GM19324 (cell line): ENCODE results near the gene IFITM5.
"Not testable (repeated sequence)": the region's sequence is repeated elsewhere in the genome, so short reads cannot be mapped to it uniquely, and the experiment has no call there.

Experiments used
- ATAC-seq: cut with Tn5 transposase; IDR thresholded peaks from one replicate; pipeline ENCODE4 v1.9.1; 2021; ENCODE audit warnings: mild to moderate bottlenecking, moderate library complexity; ENCODE audit not compliant: unreplicated experiment, low FRiP score

The IFITM5 gene

DNA sequence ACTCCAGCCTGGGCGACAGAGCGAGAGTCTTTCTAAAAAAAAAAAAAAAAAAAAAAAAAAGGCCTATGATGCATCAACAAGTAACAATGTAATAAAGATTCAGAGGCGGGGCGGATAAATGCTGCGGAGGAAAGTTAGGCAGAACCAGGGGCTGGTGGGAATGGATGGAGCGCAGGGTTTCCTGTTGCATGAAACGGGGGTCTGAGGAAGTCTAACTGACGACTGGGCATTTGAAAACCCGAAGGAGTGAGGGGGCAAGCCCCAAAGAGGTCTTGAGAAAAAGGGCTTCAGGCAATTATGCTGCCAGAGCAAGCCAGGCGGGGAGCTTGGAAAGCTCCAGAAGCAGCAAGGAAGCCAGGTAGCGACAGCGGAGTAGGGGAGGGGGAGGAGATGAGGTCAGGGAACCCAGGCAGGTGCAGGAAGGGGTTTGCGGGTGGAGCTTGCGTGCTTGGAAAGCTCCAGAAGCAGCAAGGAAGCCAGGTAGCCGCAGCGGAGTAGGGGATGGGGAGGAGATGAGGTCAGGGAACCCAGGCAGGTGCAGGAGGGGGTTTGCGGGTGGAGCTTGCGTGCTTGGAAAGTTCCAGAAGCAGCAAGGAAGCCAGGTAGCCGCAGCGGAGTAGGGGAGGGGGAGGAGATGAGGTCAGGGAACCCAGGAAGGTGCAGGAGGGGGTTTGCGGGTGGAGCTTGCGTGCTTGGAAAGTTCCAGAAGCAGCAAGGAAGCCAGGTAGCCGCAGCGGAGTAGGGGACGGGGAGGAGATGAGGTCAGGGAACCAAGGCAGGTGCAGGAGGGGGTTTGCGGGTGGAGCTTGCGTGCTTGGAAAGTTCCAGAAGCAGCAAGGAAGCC lies 12.1 kb downstream of the IFITM5 start:
- not testable (repeated sequence) for ATAC-seq

- no peak for ATAC-seq
Measured at GRCh38 chr11:285894-286220, 13.5 kb downstream of the IFITM5 start.

- ATAC-seq: no peak
Measured at GRCh38 chr11:285021-285893, 14.1 kb downstream of the IFITM5 start.

DNA sequence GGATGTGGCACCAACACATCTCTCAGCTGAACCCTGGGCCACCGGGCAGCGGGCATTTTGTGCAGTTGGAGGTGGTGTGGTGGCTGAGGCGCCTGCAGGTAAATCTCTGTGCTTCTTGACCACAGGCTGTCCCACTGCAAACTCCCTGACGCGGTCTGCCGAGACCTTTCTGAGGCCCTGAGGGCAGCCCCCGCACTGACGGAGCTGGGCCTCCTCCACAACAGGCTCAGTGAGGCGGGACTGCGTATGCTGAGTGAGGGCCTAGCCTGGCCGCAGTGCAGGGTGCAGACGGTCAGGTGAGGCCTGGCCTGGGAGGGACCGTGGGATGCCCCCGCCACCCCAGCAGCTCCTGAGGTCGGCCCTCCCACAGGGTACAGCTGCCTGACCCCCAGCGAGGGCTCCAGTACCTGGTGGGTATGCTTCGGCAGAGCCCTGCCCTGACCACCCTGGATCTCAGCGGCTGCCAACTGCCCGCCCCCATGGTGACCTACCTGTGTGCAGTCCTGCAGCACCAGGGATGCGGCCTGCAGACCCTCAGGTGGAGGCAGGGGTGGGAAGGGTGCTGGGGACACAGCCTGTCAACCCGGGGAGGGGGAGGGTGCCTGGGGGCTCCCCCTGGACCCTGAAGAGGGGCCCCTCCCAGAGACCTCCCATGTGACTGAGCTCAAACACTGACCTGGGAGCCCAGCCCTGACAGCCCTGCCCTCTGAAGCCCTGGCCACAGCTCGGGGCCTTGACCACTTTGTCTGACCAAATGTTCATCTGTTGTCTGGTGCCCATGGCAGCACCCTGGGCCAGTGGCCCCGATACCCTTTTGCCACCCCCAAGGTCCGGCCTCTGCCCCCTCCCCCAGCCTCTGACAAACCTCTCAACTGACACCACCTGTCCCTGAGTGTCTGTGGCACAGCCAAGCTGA lies 15.0 kb downstream of the IFITM5 start:
- no peak for ATAC-seq

DNA sequence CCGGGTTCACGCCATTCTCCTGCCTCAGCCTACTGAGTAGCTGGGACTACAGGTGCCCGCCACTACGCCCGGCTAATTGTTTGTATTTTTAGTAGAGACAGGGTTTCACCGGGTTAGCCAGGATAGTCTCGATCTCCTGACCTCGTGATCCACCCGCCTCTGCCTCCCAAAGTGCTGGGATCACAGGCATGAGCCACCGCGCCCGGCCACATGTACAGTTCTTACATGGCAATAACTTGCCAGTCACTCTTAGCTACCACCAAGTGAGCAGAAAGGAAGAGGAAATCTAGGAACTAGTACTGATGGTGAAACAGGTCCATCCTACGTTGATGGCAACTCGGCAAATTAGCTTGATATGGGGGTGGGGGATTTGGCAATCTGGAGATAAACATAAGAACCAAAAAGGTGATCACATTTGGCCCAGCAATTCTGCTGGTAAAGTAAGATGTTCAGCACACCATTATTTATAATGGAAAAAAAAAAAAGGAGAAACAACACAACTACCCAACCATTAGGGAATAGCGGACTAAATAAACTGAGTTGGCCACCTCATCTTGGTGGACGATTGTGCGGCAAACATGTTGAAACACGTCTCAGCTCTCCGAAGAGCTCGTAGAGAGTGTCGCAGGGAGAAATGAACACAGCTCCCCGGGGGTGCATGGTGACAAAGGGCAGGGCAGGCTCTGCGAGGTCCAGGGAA lies 15.8 kb downstream of the IFITM5 start:
- ATAC-seq: no peak

- no peak for ATAC-seq
Measured at GRCh38 chr11:282630-283360, 16.5 kb downstream of the IFITM5 start.

DNA sequence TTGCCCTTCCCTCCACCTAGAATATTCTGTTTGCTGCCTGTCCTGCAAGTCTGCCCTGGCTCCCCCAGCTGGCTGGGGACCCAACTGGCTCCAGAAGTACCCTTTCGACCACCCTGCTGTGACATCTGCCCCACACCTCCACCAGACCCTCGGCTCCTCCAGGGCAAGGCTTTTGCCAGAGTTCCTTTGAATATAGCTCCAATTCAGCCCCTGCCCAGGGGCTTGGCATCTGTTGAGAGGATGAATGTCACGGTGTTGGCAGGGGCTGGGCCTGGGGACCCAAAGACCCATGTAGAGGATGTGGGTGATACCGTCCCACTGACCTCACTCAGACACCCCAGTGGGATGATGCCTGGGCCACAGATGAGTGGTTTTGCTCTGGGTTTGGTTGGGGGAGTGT lies 17.2 kb downstream of the IFITM5 start:
- ATAC-seq: no peak

DNA sequence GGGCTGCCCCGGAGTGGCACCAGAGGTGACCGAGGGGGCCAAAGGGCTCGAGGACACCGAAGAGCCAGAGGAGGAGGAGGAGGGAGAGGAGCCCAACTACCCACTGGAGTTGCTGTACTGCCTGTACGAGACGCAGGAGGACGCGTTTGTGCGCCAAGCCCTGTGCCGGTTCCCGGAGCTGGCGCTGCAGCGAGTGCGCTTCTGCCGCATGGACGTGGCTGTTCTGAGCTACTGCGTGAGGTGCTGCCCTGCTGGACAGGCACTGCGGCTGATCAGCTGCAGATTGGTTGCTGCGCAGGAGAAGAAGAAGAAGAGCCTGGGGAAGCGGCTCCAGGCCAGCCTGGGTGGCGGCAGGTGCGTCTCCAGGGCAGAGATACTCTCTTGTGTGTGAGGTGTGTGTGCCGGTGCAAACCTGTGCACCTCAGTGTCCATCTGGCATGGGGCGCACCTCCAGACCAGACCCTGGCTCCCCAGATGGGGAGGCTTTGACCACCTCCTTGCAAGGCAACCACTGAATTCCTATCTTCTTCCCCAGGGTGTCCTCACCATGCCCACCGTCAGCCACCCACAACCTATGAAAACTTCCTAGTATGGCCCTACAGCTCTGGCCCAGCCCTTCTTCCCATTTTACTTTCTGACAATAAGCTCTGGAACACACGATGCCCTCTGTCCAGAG lies 17.7 kb downstream of the IFITM5 start:
- no peak for ATAC-seq

DNA sequence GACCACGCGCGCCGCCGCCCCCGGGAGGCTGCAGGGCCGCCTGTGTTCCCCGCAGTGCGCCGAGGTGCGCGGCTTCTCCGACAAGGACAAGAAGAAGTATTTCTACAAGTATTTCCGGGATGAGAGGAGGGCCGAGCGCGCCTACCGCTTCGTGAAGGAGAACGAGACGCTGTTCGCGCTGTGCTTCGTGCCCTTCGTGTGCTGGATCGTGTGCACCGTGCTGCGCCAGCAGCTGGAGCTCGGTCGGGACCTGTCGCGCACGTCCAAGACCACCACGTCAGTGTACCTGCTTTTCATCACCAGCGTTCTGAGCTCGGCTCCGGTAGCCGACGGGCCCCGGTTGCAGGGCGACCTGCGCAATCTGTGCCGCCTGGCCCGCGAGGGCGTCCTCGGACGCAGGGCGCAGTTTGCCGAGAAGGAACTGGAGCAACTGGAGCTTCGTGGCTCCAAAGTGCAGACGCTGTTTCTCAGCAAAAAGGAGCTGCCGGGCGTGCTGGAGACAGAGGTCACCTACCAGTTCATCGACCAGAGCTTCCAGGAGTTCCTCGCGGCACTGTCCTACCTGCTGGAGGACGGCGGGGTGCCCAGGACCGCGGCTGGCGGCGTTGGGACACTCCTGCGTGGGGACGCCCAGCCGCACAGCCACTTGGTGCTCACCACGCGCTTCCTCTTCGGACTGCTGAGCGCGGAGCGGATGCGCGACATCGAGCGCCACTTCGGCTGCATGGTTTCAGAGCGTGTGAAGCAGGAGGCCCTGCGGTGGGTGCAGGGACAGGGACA lies 18.4 kb downstream of the IFITM5 start:
- no peak for ATAC-seq

DNA sequence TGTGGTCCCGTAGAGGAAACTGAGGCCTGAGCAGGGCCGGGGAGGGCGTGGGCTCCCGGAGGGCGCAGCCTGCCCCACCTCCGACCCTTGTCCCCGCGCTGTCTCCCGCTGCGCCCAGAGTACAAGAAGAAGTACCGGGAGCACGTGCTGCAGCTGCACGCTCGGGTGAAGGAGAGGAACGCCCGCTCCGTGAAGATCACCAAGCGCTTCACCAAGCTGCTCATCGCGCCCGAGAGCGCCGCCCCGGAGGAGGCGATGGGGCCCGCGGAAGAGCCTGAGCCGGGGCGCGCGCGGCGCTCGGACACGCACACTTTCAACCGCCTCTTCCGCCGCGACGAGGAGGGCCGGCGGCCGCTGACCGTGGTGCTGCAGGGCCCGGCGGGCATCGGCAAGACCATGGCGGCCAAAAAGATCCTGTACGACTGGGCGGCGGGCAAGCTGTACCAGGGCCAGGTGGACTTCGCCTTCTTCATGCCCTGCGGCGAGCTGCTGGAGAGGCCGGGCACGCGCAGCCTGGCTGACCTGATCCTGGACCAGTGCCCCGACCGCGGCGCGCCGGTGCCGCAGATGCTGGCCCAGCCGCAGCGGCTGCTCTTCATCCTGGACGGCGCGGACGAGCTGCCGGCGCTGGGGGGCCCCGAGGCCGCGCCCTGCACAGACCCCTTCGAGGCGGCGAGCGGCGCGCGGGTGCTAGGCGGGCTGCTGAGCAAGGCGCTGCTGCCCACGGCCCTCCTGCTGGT lies 19.2 kb downstream of the IFITM5 start:
- no peak for ATAC-seq

DNA sequence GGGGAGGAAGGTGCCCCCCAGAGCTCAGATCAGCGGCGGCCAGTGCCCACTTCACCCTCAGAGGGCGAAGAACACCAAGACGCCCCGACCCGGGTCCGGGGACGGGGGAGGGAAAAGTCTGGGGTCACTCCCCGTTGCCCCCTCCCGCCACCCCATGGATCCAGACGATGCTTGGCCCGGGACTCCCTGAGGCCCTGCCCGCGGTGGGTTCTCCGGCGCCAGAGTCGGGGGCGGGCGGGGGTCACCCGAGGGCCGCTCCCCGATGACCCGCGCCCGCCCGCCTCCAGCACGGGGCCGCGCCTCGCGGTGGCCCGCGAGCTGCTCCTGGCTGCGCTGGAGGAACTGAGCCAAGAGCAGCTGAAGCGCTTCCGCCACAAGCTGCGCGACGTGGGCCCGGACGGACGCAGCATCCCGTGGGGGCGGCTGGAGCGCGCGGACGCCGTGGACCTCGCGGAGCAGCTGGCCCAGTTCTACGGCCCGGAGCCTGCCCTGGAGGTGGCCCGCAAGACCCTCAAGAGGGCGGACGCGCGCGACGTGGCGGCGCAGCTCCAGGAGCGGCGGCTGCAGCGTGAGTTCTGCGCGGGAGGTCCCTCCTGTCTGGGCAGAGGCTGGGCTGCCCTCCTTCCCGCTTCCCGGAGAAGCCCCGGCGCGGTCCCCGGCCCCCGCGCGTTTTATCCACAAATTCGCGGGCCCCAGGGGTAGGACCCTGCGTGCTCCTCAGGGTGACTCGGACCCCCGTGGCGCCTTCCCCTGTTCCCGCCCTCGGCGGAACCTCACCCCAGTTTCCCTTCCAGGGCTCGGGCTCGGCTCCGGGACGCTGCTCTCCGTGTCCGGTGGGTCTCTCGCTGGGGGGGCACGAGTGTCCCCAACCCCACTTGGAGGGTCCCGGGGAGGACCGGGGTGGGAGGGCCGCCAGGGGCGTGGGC lies 20.0 kb downstream of the IFITM5 start:
- no peak for ATAC-seq

GRCh38 chr11:278001-278951 lies 21.1 kb downstream of the IFITM5 start, which contains the start of gene NLRP6:
Gene NLRP6 (plus strand): TSS chr11:278407. CDS start chr11:278570, 163 bp downstream.
- ATAC-seq: no peak

GRCh38 chr11:276219-276618 lies 23.1 kb downstream of the IFITM5 start:
- no peak for ATAC-seq

DNA sequence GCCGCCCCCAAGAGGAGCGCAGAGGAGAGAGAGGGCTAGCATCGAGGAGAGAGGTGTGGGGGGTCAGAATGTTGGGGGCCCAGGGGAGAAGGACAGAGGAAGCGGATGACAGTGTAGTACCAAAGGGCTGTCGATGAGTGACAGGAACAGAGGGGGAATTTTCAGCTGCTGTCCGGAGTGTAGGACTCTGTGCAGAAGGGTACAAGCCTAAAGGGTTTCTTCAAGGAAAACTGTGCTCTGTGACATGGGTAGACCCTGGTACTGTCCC lies 26.5 kb downstream of the IFITM5 start:
- ATAC-seq: no peak

- ATAC-seq: no peak
Measured at GRCh38 chr11:272195-272930, 27.0 kb downstream of the IFITM5 start.
